ENCODE data around the gene PPP1R7.
A peak's percentile ranks its signal among the peaks of the same experiment; 100 is the strongest.

DNA sequence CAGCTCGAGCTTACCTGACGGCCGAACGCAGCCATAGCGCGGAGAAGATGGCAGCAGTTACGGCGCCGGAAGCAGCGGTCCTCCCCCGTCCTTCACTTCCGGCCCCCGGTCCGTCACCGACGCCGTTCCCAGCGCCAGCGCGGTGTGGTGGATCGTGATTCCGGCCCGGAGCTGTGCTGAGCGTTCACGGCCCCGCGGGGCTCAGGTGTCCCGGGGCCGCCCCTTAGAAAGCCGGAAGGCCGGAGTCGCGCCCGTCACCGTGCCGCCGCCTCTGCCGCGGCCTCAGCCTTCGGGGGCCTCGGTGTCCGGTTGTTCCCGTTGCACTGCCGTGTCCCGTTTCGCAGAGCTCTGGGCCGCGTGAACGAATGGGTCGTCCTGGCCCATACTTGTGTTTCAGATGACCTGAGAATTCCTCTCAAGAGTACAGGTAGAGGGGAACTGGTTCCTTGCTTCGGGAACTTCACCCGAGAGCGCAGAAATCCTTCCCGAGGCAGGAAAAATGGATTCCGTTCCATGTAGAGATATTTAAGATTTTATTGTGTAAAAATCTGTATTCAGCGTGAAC, 47.9 kb upstream of the PPP1R7 start, which contains the start of gene MTERF4:
- TF ChIP-seq POLR2AphosphoS5 (IDR thresholded peaks at IDR 0.05; ENCODE audit: insufficient read depth in 1 of 2, low read depth in 1 of 2) (peak; percentile 88), CTCF (IDR thresholded peaks at IDR 0.05) (no peak), POLR2A (IDR thresholded peaks at IDR 0.05) (no peak)

Data from vagina (tissue), 2 donors.